Measurements from ENCODE around the gene FCMR.

GRCh38 chr1:206909161-206909882 is 12.4 kb downstream of the FCMR start:
- peak; percentile 16 to 67 (median 64) for TF ChIP-seq POLR2A (IDR thresholded peaks at IDR 0.05)
- TF ChIP-seq, protein P1, sequence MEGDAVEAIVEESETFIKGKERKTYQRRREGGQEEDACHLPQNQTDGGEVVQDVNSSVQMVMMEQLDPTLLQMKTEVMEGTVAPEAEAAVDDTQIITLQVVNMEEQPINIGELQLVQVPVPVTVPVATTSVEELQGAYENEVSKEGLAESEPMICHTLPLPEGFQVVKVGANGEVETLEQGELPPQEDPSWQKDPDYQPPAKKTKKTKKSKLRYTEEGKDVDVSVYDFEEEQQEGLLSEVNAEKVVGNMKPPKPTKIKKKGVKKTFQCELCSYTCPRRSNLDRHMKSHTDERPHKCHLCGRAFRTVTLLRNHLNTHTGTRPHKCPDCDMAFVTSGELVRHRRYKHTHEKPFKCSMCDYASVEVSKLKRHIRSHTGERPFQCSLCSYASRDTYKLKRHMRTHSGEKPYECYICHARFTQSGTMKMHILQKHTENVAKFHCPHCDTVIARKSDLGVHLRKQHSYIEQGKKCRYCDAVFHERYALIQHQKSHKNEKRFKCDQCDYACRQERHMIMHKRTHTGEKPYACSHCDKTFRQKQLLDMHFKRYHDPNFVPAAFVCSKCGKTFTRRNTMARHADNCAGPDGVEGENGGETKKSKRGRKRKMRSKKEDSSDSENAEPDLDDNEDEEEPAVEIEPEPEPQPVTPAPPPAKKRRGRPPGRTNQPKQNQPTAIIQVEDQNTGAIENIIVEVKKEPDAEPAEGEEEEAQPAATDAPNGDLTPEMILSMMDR (IDR thresholded peaks at IDR 0.05) = no peak
